Glutamatergic neuron (in vitro differentiated cells): ENCODE measurements around the gene ADGRG3. TPM values are rescaled to one million over a fixed set of nuclear protein-coding genes. Genes with fewer than 3 reads are reported as not detected.

Source experiments
- DNase-seq: peaks from one replicate; pipeline ENCODE4 v3.0.0; 2022
- H3K27ac Mint-ChIP-seq: one replicate; pipeline ENCODE4 v1.8.0; 2020; ENCODE audit warnings: mild to moderate bottlenecking, mixed read lengths, inconsistent platforms; ENCODE audit not compliant: unreplicated experiment
- H3K27me3 Mint-ChIP-seq: one replicate; pipeline ENCODE4 v1.8.0; 2020; ENCODE audit warnings: mild to moderate bottlenecking, moderate library complexity, mixed read lengths, inconsistent platforms; ENCODE audit not compliant: unreplicated experiment
- H3K36me3 Mint-ChIP-seq: one replicate; pipeline ENCODE4 v1.8.0; 2020; ENCODE audit warnings: mild to moderate bottlenecking, mixed read lengths, inconsistent platforms; ENCODE audit not compliant: unreplicated experiment
- H3K4me1 Mint-ChIP-seq: one replicate; pipeline ENCODE4 v1.8.0; 2020; ENCODE audit warnings: mild to moderate bottlenecking, low read depth, mixed read lengths, inconsistent platforms; ENCODE audit not compliant: unreplicated experiment
- H3K4me3 Mint-ChIP-seq: one replicate; pipeline ENCODE4 v1.8.0; 2020; ENCODE audit warnings: mild to moderate bottlenecking, mixed read lengths, inconsistent platforms; ENCODE audit not compliant: unreplicated experiment
- H3K9me3 Mint-ChIP-seq: one replicate; pipeline ENCODE4 v1.8.0; 2020; ENCODE audit warnings: mild to moderate bottlenecking, moderate library complexity, mixed read lengths, inconsistent platforms; ENCODE audit not compliant: unreplicated experiment
- total RNA-seq: library from RNA; stranded (reverse); fragmentation: NEBNext Ultra II Directional; extraction: Animal tissue kit (Norgen Biotek cat#: 25700); gene quantifications from one replicate; pipeline ENCODE4 v1.2.1, GENCODE V29; 2021; ENCODE audit not compliant: unreplicated experiment
- TF ChIP-seq, protein P1 (sequence below): fragments of 200-600 bp; sonication (generic); IDR thresholded peaks from one replicate; pipeline ENCODE4 v1.5.0; 2021; ENCODE audit not compliant: partially characterized antibody, unreplicated experiment

Gene ADGRG3
- total RNA-seq, 1 donor from 2014 or later, result not detected

DNA sequence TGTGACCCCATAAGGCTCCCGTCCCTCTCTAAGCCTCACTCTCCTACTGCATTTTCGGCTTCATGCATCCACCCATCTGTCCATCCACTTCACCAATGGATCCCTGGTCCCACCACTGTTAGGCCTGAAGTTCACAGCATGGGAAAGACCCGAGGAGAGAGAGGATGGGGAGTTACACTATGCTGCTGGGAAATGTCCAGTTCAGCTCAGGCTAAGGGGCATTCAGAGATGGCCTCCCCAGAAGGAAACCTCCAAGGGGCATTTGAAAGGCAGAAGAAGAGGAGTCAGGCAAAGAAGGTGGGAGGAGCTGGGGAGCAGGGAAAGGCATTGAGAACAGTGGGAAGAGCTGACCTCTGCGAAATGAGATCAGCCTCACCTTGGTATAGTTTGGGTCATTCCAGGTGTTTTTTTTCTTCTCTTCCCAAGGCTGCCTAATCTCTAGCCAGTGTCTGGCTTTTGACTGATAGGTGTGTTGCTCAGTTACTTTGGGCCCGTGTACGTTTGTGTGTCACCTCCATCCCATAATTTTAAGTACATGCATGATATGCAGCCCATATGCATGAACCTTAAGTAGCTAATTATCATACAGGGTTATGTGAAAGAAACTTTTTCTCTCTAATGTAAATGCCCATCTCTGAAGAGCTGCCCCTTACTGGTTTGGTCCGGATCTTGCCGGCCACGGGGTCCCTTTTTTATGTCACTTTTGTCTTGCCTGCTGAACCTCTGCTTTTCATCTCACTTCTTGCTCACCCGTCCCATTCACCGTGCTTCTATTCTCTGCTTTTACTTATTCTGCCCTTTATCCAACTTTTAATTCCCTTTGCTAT lies 14.9 kb downstream of the ADGRG3 start:
- TF ChIP-seq, protein P1, sequence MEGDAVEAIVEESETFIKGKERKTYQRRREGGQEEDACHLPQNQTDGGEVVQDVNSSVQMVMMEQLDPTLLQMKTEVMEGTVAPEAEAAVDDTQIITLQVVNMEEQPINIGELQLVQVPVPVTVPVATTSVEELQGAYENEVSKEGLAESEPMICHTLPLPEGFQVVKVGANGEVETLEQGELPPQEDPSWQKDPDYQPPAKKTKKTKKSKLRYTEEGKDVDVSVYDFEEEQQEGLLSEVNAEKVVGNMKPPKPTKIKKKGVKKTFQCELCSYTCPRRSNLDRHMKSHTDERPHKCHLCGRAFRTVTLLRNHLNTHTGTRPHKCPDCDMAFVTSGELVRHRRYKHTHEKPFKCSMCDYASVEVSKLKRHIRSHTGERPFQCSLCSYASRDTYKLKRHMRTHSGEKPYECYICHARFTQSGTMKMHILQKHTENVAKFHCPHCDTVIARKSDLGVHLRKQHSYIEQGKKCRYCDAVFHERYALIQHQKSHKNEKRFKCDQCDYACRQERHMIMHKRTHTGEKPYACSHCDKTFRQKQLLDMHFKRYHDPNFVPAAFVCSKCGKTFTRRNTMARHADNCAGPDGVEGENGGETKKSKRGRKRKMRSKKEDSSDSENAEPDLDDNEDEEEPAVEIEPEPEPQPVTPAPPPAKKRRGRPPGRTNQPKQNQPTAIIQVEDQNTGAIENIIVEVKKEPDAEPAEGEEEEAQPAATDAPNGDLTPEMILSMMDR, result no peak
- no peak for DNase-seq
- H3K9me3 Mint-ChIP-seq, result peaks cover 5% of the 10 kb centered on the region
- no peak overlapping the region for H3K27ac Mint-ChIP-seq
- peaks cover 8% of the 10 kb centered on the region for H3K27me3 Mint-ChIP-seq
- no peak overlapping the region for H3K4me3 Mint-ChIP-seq
- peaks cover 1% of the 10 kb centered on the region for H3K4me1 Mint-ChIP-seq
- H3K36me3 Mint-ChIP-seq, result no peaks in the 10 kb centered on the region

DNA sequence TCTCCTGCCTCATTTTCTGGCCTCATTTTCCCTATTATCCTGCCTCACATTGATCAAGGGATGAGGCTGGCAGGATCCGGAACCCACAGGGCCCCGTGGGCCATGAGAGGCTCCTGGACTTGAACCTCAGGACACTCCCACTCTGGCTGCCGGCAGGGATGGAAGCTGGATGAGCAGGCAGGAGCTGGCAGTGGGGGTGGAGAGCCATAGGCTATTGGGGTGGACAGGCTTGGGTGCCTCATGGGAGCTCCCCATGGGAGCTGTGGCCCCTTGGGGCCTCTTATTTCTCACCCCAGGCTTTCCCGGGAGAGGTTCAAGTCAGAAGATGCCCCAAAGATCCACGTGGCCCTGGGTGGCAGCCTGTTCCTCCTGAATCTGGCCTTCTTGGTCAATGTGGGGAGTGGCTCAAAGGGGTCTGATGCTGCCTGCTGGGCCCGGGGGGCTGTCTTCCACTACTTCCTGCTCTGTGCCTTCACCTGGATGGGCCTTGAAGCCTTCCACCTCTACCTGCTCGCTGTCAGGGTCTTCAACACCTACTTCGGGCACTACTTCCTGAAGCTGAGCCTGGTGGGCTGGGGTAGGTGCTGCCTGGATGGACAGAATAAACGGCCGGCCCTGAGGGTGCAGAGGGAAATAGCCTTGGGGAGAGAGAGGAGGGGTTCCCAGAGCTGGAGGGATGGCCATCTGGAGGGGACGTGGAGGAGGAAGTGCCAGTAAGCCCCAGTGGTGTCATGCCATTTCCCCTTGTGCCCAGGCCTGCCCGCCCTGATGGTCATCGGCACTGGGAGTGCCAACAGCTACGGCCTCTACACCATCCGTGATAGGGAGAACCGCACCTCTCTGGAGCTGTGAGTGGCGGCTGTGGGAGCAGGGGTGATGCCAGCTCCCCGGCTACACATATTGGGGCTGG lies 15.8 kb downstream of the ADGRG3 start:
- TF ChIP-seq, protein P1, result no peak
- H3K4me1 Mint-ChIP-seq, result peaks cover 1% of the 10 kb centered on the region
- no peak for DNase-seq
- H3K4me3 Mint-ChIP-seq, result no peak overlapping the region
- no peaks in the 10 kb centered on the region for H3K36me3 Mint-ChIP-seq
- H3K27me3 Mint-ChIP-seq, result peaks cover 10% of the 10 kb centered on the region
- H3K9me3 Mint-ChIP-seq, result peaks cover 5% of the 10 kb centered on the region
- no peak overlapping the region for H3K27ac Mint-ChIP-seq

DNA sequence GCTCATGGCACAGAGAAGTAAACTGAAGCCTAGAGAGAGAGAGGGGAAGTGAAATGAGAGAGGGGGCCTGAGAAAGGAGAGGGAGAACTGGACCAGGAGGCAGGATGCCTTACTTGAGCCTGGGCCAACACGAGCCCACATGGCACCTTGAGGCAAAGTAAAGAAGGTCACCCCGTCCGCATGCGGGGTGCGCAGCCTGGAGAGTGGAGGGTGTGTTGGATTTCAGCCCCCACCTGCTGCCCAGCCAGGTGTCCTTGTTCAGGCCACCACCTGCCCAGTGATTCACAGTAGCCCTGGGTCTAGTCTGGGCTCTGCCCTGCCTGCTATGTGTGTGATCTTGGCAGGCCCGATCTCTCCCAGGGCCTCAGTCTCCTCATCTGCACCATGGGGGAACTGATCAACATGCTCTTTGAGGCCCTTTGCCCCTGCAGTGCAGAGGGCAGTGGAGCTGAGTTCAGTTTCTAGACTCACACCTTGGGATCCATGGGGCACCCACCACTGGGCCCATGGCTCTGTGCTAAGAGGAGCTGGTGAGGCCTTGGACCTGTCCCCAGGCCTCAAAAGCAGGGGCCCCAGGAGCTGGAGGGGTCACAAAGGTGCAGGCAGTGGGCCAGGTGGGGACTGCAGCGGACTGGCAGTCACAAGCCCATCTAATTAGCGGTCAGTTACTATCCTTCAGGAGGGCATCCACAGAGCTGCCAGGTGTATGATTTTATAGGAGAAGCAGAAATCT lies 16.7 kb downstream of the ADGRG3 start:
- Mint-ChIP-seq H3K27me3 (peaks cover 8% of the 10 kb centered on the region), H3K9me3 (peaks cover 5% of the 10 kb centered on the region), H3K27ac (no peak overlapping the region), H3K4me3 (no peak overlapping the region), H3K36me3 (no peaks in the 10 kb centered on the region), H3K4me1 (peaks cover 4% of the 10 kb centered on the region)
- DNase-seq, result no peak
- TF ChIP-seq, protein P1, result no peak

DNA sequence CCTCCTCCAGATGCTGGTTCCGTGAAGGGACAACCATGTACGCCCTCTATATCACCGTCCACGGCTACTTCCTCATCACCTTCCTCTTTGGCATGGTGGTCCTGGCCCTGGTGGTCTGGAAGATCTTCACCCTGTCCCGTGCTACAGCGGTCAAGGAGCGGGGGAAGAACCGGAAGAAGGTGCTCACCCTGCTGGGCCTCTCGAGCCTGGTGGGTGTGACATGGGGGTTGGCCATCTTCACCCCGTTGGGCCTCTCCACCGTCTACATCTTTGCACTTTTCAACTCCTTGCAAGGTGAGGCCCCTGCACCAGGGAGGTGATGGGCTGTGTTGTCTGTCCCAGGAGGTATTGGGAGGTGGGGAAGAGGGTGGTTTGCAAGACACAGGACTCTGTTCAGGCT lies 17.5 kb downstream of the ADGRG3 start:
- Mint-ChIP-seq H3K4me3 (no peak overlapping the region), H3K27me3 (peaks cover 8% of the 10 kb centered on the region), H3K27ac (no peak overlapping the region), H3K36me3 (no peaks in the 10 kb centered on the region), H3K4me1 (peaks cover 7% of the 10 kb centered on the region), H3K9me3 (peaks cover 5% of the 10 kb centered on the region)
- no peak for DNase-seq
- TF ChIP-seq, protein P1, result no peak
